Tibial nerve (tissue), 4 donors: ENCODE data around the gene DMD. TPM values are rescaled to one million over a fixed set of nuclear protein-coding genes. Genes with fewer than 3 reads are reported as not detected.

Experiments
- small RNA-seq: library from RNA; depleted of rRNA; stranded (forward); fragments of <200 nt; gene quantifications from one replicate; pipeline ENCODE3, GENCODE V24; 2016
- total RNA-seq, 4 donors: library from RNA; depleted of rRNA; stranded (reverse); fragments of >200 nt; gene quantifications; one replicate each; pipeline ENCODE4 v1.1.0, GENCODE V29; 2016

Gene DMD
- total RNA-seq, 4 donors from 2014 or later, result 156 to 345 (median 245) TPM

Small RNA genes within 50 kb of the gene (small RNA-seq; reads per million reads assigned to genes)
- gene MIR3915, result not detected
- not detected for gene MIR548F5
- gene RNA5SP501, result not detected
- gene RNU6-894P, result not detected
